Testis (tissue), 2 donors: Measurements from ENCODE around the gene NOM1.

Source experiments
- CTCF ChIP-seq, 3 experiments: fragments of 450-650 bp in 2 of 3; fragments of 200-600 bp in 1 of 3; sonication (generic) in 1 of 3; IDR thresholded peaks; one replicate each; pipeline ENCODE4 v1.5.1; 2016 to 2019; ENCODE audit warnings: antibody characterized with exemption in 3 of 3, mild to moderate bottlenecking in 2 of 3, moderate library complexity in 1 of 3
- POLR2A ChIP-seq: fragments of 450-650 bp; IDR thresholded peaks from one replicate; pipeline ENCODE4 v1.6.1; 2017; ENCODE audit warnings: antibody characterized with exemption, mild to moderate bottlenecking, moderate library complexity

- no peak for TF ChIP-seq CTCF (IDR thresholded peaks at IDR 0.05)
- TF ChIP-seq POLR2A, result no peak
These were observed 51.5 kb downstream of the NOM1 start for GRCh38 chr7:157000741-157001653.
